NCI-H510A treated with DMSO at 0.1 percent for 48 hours (cell line): ENCODE results near the gene ISLR2.
A peak's percentile ranks its signal among the peaks of the same experiment; 100 is the strongest.

Experiments
- DNase-seq: peaks from one replicate; lab custom pipeline; 2025; lab: John Stamatoyannopoulos, UW

The ISLR2 gene

GRCh38 chr15:74129586-74130154, 716 bp upstream of the ISLR2 start:
- no peak for DNase-seq

DNA sequence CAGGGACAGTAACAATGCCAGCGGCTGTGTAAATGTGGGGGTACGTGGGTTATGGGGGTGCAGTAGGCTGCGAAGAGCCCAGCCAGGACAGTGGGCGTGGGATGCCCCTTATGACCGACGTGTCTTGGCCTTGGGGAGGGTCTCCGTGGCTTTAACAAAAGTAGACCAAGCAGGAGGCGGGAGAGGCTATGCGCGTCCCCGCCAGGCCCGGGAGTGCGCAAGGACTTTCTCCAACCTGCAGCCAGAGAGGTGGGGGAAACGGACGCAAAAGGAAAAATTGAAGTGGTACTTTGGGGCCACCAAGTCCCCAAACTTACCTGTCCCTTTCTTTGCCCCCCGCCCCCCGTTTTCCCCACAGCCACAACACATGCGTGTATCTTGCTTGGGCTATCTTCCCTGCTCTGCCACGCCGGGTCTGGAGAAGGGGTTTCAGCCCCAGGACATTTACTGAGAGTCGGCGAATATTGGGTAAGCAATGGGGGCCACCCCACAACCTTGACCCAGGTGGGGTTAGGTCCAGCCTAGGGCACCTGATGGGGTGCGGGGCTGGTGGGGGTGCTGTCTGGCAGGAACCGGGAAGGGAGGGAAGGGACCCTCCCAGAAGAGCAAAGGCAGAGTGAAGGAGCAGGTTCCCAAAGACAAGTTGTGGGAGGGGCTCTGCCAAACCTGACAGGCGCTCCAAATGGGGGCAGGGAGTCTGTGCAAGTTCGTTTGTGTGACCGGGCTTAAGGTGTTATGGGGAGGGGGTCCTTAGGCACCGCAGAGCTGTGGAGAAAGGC, 652 bp downstream of the ISLR2 start:
- DNase-seq = no peak

DNA sequence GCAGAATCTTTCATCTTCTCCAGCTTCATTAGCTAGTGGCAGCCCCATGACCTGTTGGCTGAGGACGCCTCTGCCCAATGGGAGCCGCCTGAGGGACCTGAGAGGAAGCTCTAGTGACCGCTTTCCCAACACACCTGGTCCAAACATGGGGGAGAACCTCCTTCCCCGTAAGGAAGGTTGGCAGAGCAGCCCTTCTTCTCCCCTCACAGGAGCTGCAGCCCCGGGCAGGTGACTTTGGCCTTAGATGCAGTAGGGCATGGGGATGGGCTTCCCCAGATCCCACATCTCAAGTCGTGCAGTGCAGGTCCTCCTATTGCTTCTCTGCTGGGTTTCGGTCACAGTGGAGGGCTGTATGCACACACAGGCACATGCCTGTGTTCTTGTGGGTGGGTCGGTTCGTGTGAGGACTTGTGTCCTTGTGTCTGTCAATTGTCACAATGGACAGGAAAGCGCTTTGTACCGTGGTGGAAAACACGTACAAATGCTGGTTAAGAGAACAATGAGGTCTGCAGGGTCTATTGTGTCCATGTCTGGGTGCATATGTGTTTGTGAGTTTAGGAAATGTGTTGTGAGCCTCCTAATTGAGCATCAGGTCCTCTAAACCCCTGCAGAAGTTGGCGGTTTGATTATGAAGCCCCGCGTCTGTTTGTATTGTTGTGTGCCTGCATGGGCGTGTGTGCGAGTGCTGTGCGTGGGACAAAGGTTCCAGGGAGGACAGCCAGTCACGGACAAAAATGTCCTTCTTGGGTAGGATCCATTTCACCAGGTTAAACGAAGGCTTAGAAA, 1.4 kb downstream of the ISLR2 start:
- no peak for DNase-seq

- DNase-seq = no peak
Measured at GRCh38 chr15:74132681-74133651, 2.6 kb downstream of the ISLR2 start.

- DNase-seq = no peak
Measured at GRCh38 chr15:74133694-74134386, 3.5 kb downstream of the ISLR2 start.

- no peak for DNase-seq
Measured at GRCh38 chr15:74134387-74135027, 4.1 kb downstream of the ISLR2 start.

GRCh38 chr15:74135041-74135565, 4.7 kb downstream of the ISLR2 start:
- DNase-seq = no peak

GRCh38 chr15:74136540-74136813, 6.1 kb downstream of the ISLR2 start:
- no peak for DNase-seq

- no peak for DNase-seq
Measured at GRCh38 chr15:74136814-74137536, 6.6 kb downstream of the ISLR2 start.

GRCh38 chr15:74137537-74137894, 7.1 kb downstream of the ISLR2 start:
- DNase-seq = no peak

GRCh38 chr15:74138642-74139041, 8.3 kb downstream of the ISLR2 start:
- DNase-seq = no peak

GRCh38 chr15:74141591-74141990, 11.2 kb downstream of the ISLR2 start:
- no peak for DNase-seq

DNA sequence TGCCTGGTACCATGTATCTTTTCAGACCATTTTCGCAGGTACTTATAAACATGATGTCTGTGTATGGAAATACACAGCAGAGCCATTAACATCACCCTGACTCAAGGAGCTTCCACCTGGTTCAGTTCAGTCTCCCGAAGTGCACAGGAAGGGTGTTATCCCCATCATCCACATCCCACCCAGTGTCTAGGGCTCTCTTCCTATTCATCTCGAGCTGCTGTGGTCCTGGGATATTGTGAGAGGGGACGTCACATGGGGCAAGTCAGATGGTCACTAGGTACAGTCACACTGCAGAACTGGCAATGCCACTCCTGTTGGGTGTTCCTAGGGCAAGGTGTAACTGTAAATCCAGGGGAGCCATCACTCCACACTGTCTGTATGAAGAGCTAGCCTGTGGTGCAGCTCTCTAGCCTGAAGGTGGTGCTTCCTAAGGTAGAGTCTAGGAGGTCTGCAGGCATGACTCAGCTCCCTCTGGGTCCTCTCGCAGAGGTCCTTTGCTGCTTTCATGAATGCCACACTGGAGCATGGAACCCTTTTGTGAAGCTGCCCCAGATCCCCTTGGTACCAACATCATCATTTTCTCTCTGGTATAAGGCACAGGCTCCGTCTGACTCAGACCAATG, 13.9 kb downstream of the ISLR2 start:
- DNase-seq = peak; percentile 23

DNA sequence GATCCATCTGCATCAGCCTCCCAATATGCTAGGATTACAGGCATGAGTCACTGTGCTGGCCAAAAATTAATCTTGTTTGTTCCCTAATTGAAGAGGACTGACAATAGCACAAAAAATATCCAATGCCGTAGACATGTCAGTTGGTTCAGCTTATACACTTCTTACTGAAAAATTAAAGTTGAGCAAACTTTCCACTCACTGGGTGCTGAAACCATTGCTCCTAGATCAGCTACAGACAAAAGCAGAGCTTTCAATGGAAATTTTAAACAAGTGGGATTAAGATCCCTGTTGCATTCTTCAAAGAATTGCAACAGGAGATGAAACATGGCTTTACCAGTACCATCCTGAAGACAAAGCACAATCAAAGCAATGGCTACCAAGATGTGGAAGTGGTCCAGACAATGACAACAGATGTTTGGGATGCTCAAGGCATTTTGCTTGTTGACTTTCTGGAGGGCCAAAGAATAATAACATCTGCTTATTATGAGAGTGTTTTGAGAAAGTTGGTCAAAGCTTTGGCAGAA, 16.0 kb downstream of the ISLR2 start:
- DNase-seq = no peak

DNA sequence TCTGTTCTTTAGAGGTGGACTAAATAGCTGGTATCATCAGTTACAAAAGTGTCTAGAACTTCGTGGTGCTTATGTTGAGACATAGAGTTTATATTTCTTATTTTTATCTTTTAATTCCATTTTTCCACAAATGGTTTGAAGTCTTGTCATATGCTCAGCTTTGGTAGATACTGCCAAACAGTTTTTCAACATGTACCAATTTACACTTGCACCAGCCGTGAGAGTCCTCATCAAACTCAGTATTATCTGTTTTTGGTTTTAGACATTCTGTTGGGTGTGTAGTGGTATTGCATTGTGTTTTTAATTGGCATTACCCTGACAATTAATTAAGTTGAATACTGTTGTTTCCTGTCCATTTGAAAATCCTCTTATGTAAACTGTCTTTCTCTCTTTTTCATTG, 16.7 kb downstream of the ISLR2 start:
- no peak for DNase-seq

DNA sequence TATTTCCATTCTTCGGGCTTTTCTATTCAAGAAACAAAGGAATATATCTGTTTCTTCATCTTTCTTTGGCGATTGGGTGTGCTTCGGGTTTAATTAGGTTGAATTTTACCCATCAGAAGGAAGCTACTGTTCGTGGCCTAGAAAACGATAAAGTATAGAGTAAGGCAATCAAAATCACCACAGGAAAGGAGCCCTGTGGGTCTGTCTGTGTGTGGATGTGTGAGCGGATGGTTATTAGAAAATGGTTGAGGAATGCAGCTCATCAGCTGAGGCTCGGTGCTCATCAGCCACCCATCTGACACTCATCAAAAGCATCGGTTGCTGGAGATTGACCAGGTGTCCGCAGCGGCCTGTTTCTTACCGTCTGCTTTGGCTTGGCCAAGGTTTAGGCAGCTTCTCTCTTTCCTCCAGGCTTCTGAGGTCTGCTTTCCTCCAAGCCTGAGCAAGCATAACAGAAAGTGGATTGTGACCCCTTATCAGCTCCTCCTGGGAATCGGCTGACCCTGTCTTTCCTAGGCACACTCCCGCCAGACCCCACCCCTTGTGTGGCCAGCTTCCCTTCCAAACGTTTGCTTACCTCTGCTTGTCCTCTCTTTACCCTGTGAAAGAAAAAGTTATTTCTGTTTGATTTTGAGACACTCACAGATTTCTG, 25.5 kb downstream of the ISLR2 start:
- no peak for DNase-seq

DNA sequence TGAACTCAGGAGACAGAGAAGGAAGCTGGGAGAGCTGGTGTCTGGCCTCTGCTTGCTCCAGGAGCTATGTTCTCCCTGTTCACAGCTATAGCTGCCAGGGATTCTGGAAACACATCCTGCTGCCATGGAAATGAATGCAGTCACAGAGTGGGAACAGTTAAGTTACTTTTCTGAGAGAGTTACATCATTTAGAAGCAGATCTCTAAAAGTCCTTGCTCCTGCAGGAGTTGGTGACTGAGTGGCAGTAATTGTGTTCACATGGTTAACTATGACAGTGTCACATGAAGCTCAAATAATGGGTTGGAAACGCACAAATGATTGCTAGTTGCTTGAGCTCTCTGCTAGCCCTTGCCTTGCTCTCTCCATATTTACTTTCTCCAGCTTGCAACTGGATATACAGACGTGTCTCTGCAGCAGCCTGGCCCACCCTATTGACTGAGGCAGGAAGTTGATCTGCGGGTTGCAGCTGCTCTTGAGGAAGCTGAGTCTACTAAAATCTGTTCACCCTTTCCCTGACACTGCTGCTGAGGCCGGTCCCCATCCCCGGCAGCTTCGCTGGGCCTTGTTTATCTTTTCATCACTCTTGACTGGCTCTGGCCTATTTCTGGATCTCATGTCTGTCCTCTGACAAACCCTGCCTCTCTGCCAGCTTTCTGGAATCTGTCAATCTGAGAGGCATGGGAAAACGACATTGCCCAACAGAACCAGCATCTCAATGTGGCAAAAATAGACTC, 26.5 kb downstream of the ISLR2 start:
- peak; percentile 65 for DNase-seq
